Muscle of arm (tissue), 14 donors: ENCODE data around the gene MGA. TPM values are rescaled to one million over a fixed set of nuclear protein-coding genes. Genes with fewer than 3 reads are reported as not detected.

ENCODE experiments used
- DNase-seq: peaks from one replicate; pipeline ENCODE4 v3.0.0-alpha.2; 2013
- long read RNA-seq, 11 donors: transcript quantifications; one replicate each; lab custom pipeline, GENCODE V29; 2026
- polyA plus RNA-seq, 12 donors: library from polyadenylated mRNA; unstranded; fragments of 120-200 nt; gene quantifications; one replicate each; pipeline ENCODE4 v1.2.1, GENCODE V29; 2013; ENCODE audit not compliant: insufficient read length in 12 of 12

The MGA gene
- polyA plus RNA-seq, result 10 to 100 TPM; 19.2 to 34.4 (median 23.2) TPM
- long read RNA-seq, donor 1, partial matches to known transcripts, result 0 of 1 reads
- long read RNA-seq, donor 1, other reads (novel, unspliced or antisense), result 0 of 1 reads
- long read RNA-seq, donor 2, partial matches to known transcripts, result 0 of 5 reads
- long read RNA-seq, donor 2, other reads (novel, unspliced or antisense), result 0 of 5 reads
- long read RNA-seq, donor 3, partial matches to known transcripts, result 0 of 2 reads
- long read RNA-seq, donor 3, other reads (novel, unspliced or antisense), result 0 of 2 reads
- long read RNA-seq, donor 4, result 0 reads
- long read RNA-seq, donor 5, partial matches to known transcripts, result 0 of 5 reads
- long read RNA-seq, donor 5, other reads (novel, unspliced or antisense), result 0 of 5 reads
- long read RNA-seq, donor 6, partial matches to known transcripts, result 0 of 1 reads
- long read RNA-seq, donor 6, other reads (novel, unspliced or antisense), result 0 of 1 reads
- long read RNA-seq, donor 7, result 0 reads
- long read RNA-seq, donor 8, partial matches to known transcripts, result 0 of 1 reads
- long read RNA-seq, donor 8, other reads (novel, unspliced or antisense), result 0 of 1 reads
- long read RNA-seq, donor 9, partial matches to known transcripts, result 0 of 1 reads
- long read RNA-seq, donor 9, other reads (novel, unspliced or antisense), result 0 of 1 reads
- long read RNA-seq, donor 10, partial matches to known transcripts, result 0 of 1 reads
- long read RNA-seq, donor 10, other reads (novel, unspliced or antisense), result 0 of 1 reads
- long read RNA-seq, donor 11, partial matches to known transcripts, result 0 of 1 reads
- long read RNA-seq, donor 11, other reads (novel, unspliced or antisense), result 0 of 1 reads

GRCh38 chr15:41660235-41661077 lies at the start of gene MGA:
Gene MGA (plus strand): TSS chr15:41660405.
- peak; percentile 95 for DNase-seq

DNA sequence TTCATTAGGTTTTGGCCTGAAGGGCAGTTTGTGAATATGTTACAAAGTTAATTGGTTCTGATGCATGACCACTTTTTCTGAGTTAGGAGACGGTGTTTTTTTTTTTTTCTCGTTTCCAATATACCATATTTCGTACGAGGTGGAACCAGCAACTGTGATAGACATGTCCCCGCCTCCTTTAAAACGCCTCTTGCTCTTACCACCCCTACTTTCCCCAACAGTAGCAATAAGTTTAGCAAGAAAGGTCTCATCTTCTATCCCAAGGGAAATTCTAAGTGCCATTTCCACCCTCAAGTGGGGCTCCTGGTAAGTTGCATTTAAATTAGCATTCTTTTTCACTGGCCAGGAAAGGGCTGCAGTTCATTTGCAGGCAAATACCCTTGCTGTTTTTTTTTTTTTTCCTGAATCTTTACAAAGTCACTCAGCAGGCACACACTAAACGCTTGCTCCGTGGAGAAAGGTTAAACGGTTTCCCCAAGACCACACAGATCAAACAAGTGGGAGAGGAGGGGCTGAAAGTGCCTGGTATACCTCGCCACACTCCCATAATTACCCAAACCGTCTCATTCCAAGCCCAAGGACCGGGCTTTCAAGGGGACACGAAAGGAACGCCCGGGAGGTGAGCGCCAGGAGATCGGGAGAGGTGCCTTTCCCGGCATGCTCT lies 39.5 kb upstream of the MGA start:
- DNase-seq, result no peak

- DNase-seq, result peak; percentile 93
Observed at GRCh38 chr15:41621200-41622193, 38.7 kb upstream of the MGA start.

DNA sequence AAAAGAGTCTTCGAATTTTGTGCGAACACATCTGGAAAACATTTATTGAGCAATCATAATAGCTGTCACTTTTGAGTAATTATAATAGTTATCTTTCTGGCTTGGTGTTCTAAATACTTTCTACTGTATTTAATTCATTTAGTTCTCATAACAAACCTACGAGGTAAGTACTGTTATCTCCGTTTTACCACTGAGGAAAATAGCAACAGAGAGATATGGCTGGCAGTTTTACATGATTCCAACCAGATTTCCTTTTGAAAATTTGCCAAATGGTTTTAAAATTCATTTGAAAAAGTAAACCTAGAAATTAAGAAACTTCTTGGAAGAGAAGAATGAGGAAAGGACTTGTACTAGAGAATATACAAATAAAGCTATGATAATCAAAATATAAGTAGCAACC lies 37.3 kb upstream of the MGA start:
- no peak for DNase-seq

DNA sequence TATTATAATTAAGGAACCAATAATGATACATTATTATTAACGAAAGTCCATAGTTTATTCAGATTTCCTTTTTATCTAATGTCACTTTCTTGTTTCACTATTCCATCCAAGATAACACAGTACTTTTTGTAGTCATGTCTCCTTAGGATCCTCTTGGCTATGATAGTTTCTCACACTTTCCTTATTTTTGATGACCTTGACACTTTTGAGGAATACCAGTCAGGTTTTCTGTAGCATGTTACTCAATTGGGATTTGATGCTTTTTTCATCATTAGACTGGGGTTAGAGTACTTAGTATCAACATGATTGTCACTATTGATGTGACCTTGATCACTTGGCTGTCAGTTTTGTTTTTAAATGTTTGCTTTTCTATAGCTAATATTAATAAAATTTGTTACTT lies 33.0 kb upstream of the MGA start:
- DNase-seq, result no peak

DNA sequence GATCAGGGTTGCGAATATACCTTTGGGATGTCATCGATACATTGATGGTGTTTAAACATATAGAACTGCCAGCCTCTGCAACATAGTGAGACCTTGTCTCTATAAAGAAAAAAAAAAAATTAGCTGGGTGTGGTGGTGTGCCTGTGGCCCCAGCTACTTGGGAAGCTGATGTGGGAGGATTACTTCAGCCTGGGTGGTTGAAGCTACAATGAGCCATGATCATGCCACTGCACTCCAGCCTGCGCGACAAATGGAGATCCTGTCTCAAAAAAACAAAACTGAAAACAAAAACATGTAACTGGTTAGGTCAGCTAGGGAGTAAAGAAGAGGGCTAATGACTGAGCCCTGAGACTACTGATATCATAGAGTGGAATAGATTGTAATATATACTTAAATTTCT lies 30.7 kb upstream of the MGA start:
- DNase-seq, result no peak

- no peak for DNase-seq
Observed at GRCh38 chr15:41629883-41630282, 30.3 kb upstream of the MGA start.

DNA sequence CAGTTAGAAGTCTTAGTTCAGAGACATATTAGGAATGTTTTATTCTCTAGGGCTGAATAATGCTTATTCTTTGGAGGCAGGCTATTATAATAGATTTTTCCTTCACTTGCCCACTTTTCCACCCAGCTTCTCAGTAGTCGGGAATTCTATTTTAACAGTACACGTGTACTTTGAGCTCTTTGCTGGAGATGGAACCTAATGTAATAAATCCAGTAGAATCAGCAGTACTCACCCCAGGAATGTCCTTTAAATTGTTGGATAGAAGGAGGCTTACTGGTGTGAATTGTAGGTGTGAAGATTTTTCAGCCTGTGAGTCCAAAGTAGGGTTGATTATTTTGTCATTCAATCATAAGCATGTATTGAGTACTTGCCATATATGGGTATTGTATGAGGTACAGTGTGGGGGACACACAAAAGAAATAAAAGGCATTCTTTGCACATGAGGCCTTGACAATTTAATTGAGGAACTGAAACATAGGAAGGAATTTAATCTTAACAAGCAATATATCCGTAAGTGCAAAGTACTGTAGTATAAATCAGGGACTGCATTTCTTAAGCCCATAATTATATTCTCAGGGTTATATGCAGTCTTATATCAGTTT lies 29.5 kb upstream of the MGA start:
- DNase-seq, result no peak

DNA sequence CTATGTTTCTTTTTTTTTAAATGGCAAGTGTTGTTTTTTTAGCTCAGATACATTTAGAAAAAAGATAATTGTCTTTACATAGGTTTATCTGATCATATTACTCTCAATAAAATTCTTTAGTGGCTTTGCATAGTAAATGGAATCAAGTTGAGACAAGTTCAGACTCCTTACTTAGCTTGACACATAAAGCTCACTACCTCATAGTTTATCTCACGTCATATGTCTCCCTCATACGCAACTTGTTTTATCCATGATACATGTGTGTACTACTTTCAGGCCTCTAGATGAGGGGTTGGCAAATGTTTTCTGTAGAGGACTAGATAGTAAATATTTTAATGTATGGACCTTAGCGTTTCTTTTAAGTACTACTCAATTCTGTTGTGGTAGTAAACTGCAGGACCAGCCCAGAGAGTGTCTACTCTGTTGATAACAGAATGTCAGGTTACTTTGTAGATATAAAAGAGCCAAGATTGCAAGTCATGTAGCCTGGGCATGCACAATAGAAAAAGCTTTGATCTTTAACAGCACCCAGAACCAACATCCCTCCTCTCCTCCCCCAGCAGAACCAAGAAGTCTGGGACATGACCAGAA lies 28.2 kb upstream of the MGA start:
- no peak for DNase-seq

GRCh38 chr15:41633609-41634008 lies 26.6 kb upstream of the MGA start:
- no peak for DNase-seq

DNA sequence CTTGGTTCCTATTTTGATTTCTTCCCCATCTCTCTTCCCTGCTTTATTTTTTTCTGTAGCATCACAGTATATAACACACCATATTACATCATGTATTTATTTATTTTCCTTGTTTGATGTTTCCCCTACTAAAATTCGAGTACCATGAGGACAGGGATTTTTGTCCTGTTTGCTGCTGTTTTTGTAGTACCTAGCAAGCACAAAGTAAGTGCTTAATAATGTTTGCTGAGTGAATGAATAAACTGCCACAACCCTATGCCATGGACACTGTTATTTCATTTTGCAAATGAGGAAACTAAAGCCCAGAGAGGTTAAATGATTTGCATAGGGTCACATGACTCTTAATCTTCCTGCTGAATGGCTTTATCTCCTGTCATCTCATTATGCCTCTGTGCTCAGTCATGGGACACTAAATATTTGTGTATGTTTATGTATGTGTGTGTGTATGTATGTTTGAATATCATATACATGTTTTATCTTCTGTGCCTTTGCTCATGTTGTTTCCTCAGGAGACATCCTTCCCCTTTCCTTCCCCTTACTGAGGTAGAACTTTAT lies 26.1 kb upstream of the MGA start:
- no peak for DNase-seq

DNA sequence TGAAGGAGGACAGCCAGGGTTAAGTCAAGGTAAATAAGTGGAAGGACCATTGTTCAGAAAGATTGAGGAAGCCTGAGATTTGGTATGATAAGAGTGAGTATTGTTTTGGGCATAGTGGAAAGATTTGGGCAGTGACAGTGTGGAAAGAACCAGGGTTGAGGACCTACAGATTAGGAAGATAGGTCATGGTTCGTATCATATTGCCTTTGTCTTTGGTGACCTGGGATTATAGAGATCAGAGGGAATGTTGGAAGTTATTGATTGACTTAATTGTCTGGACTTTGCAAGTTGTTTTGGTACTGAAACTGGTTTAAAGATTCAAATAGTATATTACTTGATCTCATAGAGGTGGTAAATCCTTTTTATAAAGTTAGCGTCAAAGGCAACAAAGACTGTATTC lies 23.1 kb upstream of the MGA start:
- DNase-seq, result no peak

GRCh38 chr15:41640985-41641384 lies 19.2 kb upstream of the MGA start:
- no peak for DNase-seq

DNA sequence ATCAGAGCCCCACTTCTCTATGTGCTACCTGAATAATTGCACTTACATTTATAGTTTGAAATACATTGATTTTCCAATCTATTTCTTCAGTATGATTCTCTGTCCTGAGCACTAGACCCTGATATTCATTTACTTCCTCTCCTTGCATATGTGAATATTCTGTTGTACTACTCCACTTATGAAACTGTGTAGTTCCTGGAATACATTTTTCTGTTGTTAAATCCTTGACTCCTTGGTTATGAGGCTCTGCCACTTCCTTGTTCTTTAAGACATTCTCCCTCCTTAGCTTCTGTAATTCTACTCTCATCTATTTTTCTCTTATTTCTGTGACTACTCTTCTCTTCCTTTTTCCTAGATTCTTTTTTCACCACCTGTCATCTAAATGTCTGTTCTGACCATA lies 12.9 kb upstream of the MGA start:
- DNase-seq, result no peak

- no peak for DNase-seq
Observed at GRCh38 chr15:41648097-41648496, 12.1 kb upstream of the MGA start.

DNA sequence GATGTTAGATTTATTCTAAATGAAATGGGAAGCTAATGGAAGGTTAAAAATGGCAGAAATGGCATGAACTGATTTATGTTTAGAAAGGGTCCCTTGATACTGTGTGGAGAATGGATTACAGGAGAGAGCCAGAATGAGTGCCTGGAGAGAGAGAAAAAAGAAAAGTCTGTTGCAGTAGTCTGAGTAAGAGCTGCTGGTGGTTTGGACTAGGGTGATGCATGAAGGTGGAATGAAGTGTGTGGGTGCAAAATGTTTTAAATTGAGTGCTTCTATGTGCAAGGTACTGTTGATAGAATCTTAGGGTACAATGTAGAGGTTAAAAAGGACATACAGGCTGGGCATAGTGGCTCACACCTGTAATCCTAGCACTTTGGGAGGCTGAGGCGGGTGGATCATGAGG lies 11.4 kb upstream of the MGA start:
- DNase-seq, result no peak

DNA sequence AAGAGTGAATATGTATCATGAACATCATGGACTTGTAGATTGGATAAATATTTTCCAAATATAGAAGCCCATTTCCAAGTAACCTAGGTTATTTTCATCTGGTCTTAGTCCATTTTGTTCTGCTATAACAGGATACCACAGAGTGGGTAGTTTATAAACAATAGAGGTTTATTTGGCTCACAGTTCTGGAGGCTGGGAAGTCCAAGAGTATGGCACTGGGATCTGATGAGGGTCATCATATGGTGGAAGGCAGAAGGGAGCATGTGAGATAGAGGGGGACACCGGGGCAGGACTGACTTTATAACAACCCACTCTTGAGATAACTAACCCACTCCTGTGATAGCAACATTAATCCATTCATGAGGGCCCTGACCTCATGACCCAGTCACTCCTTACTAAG lies 9.4 kb upstream of the MGA start:
- DNase-seq, result no peak

GRCh38 chr15:41651373-41651772 lies 8.8 kb upstream of the MGA start:
- no peak for DNase-seq

DNA sequence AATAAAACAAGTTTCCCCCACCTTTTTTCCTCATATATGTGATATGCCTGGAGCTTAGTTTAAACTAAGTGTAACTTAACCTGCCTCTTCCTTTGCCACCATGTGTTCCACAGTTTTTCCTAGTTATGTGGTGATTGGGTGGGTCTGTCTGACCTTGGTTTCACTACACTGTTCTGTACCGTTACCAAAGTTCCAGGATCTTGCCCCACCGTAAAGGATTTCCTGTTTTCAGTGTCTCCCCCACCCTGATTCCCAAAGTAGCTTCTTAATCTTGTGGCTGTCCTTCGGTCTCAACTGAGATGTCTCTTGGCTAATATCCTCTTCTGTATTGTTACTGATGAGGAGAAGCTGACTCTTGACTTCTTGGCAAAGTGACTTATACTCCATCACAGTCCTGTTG lies 6.4 kb upstream of the MGA start:
- DNase-seq, result no peak
